Activated CD8-positive, alpha-beta memory T cell treated with anti-CD3 and anti-CD28 coated beads for 36 hours (primary cell): ENCODE measurements around the gene TRDN. TPM values are rescaled to one million over a fixed set of nuclear protein-coding genes. Genes with fewer than 3 reads are reported as not detected.
"Not testable (repeated sequence)": the region's sequence is repeated elsewhere in the genome, so short reads cannot be mapped to it uniquely, and the experiment has no call there.

ENCODE experiments used
- CTCF ChIA-PET: fragments of 350-600 bp; sonication (Branson Sonifier 250); formaldehyde crosslinking; loops from one replicate; lab custom pipeline; 2021; ENCODE audit warnings: antibody characterized with exemption; lab: Charles Lee
- POLR2A ChIA-PET: fragments of 350-600 bp; sonication (Branson Sonifier 250); formaldehyde crosslinking; loops from one replicate; lab custom pipeline; 2021; ENCODE audit warnings: antibody characterized with exemption; lab: Charles Lee
- total RNA-seq, 2 experiments: library from RNA; stranded (reverse); gene quantifications; one replicate each; pipeline ENCODE4 v1.2.3, GENCODE V29; 2021

Gene TRDN
- total RNA-seq, 2 experiments from 2014 or later: not detected

DNA sequence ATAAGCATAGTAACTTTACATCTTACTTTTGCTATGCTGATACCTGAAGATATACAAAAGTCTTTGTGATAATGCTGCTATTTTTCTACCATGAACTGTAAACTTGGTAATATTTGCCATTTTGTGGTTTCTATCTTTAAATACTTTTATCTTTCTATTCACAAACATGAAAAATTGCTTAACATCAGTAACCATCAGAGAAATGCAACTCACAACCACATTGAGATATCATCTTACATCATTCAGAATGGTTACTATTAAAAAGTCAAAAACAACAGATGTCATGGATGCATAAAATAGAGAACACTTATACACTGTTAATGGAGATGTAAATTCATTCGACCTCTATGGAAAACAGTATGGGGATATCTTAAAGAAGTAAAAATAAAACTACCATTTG is 112.0 kb downstream of the TRDN start:
- POLR2A ChIA-PET: no interaction called here
- CTCF ChIA-PET: no interaction called here

DNA sequence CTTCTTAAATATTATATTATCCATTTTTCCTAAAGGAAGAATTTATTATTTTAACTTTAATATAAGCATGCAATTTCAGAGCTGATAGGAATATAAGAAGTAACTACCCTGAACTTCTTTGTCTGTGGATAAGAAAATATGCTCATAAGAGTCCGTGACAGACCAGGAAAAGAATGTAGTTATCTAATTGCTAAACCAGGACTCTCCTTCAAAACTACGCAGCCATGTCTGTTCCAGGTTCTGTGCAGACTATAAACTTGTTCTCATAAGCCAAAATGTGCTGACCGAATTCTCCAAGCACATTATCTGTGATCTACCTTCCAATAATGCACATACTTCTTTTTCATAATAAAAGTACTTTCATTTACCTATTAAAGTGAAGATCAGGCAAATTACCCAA is 116.5 kb downstream of the TRDN start:
- ChIA-PET CTCF (no interaction called here), POLR2A (no interaction called here)

DNA sequence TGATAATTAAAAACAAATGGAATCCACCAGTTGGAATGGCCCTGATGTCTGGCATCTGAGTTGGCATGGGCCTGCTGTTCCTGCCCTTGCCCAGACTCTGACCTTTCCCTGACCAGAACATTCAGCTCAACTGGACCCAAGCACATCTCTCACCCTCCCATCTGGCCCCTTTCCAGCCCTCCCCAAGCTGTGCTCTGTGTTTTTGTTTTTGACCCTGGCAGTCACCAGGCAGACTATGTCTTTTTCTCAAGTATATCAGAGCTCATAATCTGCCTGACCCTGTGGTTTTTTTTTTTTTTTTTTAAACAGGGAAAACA is 117.6 kb downstream of the TRDN start:
- CTCF ChIA-PET: no interaction called here
- POLR2A ChIA-PET: no interaction called here

DNA sequence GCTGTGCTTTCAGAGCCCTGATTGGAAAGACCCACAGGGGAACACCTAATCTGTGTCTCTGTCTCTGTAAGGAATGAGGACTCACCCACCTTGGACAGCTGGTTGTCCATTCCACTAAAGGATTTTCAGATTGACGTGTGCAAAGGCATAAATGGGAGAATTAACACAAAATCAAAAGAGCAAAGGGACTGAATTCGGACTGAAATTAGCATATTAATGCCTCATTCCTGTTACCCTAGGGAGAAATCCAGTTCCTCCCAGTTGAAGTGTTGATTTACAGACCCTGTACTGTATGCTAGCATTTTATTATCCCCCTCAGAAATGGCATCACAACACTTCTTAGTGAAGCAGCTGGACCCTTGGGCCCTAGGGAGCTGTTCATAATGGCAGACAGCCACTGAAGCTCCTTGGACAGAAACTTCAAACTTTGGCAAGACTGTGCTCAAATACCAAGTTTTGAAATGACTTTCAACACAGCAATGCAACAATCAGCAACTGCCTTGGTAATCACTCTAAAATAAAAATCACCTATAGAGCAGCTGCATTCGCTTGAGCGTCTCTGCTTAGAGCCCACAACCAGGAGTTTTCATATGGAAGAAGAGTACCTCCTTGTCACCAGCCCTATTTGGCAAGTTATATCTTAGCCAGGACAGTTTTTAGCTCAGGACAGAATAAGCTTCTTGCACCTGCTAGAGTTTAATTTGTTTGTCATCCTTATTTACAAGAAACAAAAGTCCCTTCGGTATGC is 118.1 kb downstream of the TRDN start:
- CTCF ChIA-PET: no interaction called here
- POLR2A ChIA-PET: no interaction called here

DNA sequence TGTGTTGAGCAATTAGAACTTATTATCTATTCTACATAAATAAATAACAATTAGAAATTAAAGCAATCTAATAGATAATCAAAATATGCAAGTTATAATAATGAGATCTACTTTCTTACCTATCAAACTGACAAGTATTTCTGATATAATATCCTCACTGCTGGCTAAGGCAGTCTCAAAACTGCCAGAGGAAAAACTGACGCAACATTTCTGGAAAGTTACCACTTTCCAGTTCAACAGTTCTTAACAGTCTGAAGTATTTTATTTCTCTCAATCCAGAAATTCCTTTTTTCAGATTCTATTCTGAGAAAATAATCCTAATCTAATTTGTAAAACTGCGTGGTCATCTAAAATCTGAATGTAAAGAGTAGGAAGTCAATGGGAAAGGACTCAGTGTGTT is 121.0 kb downstream of the TRDN start:
- CTCF ChIA-PET: no interaction called here
- POLR2A ChIA-PET: no interaction called here

DNA sequence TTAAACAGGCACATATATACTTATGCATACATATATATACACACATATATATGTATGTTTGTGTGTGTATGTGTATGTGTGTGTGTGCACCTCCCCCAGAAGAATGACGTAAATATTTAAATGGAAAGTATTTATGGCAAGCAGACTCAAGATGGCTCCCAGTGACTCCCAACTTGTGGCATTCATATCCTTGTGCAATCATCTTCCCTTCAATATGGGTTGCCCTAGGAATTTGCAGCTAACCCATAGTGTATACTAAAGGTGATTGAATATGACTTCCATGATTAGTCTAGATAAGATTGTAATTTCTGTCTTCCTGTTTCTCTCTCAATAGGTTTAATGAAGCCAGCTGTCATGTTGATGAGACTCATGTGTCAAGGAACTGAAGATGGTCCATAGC is 127.6 kb downstream of the TRDN start:
- POLR2A ChIA-PET: no interaction called here
- CTCF ChIA-PET: no interaction called here

DNA sequence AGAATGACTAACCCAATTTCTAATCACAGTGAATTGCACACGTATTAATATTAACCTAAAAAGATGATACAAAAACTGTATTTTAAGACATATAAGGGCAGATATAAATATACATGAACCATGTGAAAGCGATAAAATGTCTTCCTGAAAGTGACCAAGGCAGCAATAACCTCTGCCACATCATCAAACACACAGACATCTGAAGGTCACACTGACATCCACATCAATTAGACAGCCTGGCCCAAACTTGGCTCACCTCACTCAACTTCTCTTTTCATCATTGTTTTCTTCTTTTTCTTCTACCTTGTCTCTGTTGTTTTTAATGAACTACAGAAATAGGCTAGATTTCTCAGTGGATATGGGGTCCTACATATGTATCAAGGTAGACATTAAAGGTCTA is 128.5 kb downstream of the TRDN start:
- POLR2A ChIA-PET: no interaction called here
- CTCF ChIA-PET: no interaction called here

DNA sequence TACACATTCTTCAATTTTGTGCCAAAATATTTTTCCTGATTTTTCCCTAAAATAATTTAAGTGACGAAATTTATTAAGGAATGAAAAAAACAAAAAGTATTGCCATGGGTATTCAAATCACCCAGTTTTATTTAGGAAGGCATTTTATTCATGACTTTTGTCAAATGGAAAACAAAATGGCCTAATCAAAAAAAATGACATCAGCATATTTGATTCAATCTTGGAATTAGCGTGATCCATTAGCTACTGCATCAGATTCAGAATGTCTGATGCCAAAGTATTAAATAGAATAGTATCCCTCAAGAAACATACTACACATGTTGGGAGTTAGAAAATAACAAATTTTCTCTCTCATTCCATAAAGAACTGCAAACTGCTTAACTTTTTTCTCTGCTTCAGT is 129.2 kb downstream of the TRDN start:
- ChIA-PET POLR2A (no interaction called here), CTCF (no interaction called here)

DNA sequence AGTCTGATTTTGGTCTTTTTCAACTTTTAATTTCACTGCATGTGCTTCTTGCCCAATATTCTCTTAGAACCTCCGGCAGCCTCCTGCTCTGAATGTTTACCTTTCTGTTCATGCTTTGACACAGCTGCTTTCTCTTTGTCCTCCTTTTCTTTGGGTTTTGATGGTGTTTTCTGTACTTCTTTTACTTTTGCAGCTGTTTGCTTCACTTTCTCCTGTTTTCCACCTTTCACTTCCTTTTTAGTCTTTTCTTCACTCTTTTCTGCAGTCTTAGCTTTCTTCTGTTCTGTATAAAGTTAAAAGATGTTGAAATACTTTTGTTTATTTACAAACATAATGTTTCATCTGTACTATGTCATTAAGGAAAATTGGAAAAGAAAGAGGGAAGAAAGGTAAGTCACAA is 133.1 kb downstream of the TRDN start:
- ChIA-PET POLR2A (no interaction called here), CTCF (no interaction called here)

DNA sequence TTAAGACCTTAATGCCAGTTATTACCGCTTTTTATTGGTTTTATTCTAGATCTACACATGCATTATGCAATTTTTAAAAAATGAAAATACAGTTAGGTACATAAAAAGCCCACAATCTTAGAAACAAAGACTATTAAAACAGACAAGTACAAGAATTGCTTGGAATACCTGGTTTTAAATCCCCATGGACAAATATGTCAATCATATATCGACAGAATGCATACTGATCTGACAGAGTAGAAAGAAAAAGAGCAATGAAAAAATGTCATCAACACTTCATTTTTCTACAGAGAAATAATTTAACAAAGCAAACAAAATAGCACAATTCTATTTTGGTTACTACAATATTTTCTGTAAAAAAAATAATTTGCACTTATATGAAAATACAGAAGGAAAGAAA is 139.7 kb downstream of the TRDN start:
- POLR2A ChIA-PET: no interaction called here
- CTCF ChIA-PET: no interaction called here

DNA sequence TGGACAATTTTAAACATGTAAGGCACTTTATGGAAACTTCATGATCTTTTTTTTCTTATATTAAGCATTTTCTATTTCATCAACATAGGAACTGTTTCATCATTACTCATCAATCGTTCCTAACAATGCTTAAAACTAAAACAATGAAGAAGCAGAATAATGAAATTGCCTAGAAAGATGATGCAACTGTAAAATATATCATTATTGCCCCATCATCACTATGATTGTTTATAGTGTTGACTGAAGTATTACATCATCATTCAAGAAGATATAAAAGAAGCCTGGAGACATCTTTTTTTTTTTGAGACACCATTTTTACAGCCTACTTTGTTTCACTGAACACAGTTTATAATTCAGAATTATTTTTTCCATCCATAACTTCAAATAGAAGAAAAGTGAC is 147.2 kb downstream of the TRDN start:
- CTCF ChIA-PET: no interaction called here

DNA sequence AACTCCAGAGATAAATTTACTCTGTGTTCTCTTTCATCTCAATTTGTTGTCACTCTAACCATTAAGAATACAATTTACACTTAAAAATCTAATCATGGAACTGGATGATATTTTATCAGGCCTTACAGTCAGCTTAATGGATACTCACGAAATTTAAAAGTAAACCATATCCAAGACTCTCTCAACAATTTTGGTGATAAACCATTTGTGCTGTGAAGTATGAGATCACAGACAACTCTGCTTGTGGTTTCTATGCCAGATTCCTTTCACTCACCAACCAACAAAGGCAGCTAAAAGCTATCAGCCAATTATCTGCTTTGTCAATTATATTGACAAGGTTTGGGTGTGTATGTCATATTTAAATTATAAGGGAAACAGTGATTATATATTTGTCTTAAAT is 155.8 kb downstream of the TRDN start:
- POLR2A ChIA-PET: no interaction called here
- CTCF ChIA-PET: interaction anchor here (0.7 kb wide), 1 partner anchor 97 kb away, joined by 3 read pairs; no protein-coding TSS in a partner anchor

More for the DNA sequence above, 147.2 kb downstream of the TRDN start:
- POLR2A ChIA-PET: no interaction called here

DNA sequence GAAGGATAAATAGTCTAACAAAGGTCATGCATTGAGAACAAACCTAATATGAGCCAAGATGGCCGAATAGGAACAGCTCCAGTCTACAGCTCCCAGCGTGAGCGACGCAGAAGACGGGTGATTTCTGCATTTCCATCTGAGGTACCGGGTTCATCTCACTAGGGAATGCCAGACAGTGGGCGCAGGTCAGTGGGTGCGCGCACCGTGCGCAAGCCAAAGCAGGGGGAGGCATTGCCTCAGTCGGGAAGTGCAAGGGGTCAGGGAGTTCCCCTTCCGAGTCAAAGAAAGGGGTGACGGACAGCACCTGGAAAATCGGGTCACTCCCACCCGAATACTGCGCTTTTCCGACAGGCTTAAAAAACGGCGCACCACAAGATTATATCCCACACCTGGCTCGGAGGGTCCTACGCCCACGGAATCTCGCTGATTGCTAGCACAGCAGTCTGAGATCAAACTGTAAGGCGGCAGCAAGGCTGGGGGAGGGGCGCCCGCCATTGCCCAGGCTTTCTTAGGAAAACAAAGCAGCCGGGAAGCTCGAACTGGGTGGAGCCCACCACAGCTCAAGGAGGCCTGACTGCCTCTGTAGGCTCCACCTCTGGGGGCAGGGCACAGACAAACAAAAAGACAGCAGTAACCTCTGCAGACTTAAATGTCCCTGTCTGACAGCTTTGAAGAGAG is 164.6 kb downstream of the TRDN start:
- POLR2A ChIA-PET, CTCF ChIA-PET: not testable (repeated sequence)

DNA sequence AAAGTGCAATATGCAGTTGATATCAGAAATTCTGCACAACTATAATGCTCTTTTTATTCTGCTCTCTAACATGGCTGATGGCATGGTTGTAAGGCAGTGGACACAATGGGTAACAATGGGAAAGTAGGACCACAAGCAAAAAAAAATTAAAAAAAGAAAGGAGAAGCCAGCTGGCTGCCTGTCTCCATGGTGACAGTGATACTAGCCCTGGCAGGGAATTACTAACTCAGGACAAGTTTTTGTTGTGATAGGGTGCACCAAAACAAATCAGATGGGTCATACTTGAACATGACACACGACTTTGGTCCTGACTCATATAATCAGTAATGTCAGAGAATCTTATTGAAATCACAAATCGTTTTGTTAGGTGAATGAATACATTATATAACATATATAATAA is 169.4 kb downstream of the TRDN start:
- ChIA-PET POLR2A (no interaction called here), CTCF (no interaction called here)

DNA sequence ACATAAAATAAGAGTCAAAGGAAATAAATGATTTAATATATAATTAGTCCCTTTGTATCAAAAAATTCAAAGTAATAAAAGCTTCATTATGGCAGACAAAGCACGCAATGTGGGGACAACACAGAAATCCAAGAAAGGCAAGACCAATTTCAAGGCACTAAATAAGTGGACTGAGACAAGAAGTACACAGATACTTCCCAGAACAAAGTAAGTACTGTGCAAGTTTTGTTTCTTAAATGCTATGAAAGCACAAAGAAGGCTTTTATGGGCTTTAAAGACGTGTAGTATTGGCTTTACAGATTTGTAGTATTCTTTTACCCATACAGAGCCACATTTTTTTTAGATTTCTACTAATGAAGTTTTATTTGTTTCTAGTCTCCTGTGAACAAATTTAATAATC is 174.6 kb downstream of the TRDN start:
- POLR2A ChIA-PET: no interaction called here
- CTCF ChIA-PET: no interaction called here

DNA sequence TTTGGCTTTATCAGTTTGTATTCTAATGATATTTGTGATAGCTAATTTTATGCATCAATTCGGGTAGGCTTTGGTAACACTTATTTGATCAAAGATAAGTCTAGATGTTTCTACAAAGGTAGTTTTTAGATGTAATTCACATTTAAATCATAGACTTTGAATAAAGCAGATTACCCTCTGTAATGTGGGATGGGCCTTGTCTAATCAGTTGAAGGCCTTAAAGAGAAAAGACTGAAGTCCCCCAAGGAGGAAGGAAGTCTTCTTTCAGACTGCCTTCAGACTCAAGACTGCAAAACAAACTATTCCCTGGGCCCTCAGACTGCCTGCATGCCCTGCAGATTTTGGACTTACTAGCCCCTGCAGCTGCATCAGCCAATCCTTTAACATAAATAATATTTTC is 178.5 kb downstream of the TRDN start:
- CTCF ChIA-PET: no interaction called here
- POLR2A ChIA-PET: no interaction called here

DNA sequence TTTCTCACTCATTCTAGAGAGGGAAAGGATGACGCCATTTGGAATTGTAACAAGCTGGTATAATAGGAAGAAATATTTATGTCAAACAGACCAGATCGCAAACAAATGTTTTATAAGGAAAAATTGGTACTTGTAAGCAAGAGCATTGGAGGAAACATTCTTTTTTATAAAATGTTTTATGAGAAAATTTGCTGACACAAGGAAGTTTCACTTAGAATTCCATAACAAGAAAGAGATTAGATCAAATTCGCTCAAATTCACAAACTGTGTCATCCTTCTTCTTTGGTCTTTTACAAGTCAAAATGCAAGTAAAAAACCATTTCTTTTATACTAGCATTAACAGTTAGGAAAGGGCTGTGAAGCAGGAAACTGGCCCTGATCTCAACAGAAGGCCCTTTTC is 179.9 kb downstream of the TRDN start:
- ChIA-PET POLR2A (no interaction called here), CTCF (interaction anchor here (1.1 kb wide), 1 partner anchor 22 kb away, joined by 3 read pairs; no protein-coding TSS in a partner anchor)

DNA sequence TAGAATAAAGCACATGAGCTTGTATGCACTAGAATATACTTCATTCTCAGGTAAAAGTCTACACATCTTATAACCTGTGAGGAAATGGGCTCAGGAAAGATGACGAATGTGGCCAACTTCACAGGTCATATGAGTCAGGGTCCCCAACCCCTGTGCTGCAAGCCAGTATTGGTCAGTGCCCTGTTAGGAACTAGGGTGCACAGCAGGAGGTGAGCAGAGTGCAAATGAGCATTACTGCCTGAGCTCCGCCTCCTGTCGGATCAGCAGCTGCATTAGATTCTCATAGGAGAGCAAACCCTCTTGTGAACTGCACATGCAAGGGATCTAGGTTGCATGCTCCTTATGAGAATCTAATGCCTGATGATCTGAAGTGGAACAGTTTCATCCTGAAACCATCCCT is 182.3 kb downstream of the TRDN start:
- CTCF ChIA-PET: no interaction called here

DNA sequence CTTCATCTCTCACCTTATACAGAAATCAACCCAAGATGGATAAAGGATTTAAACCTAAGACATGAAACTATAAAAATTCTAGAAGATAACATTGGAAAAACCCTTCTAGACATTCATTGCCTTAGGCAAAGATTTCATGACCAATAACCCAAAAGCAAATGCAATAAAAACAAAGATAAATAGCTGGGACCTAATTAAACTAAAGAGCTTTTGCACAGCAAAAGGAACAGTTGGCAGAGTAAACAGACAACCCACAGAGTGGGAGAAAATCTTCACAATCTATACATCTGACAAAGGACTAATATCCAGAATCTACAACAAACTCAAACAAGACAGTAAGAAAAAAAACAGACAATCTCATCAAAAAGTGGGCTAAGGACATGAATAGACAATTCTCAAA is 183.7 kb downstream of the TRDN start:
- CTCF ChIA-PET, POLR2A ChIA-PET: not testable (repeated sequence)

More for the DNA sequence above, 182.3 kb downstream of the TRDN start:
- POLR2A ChIA-PET: no interaction called here

DNA sequence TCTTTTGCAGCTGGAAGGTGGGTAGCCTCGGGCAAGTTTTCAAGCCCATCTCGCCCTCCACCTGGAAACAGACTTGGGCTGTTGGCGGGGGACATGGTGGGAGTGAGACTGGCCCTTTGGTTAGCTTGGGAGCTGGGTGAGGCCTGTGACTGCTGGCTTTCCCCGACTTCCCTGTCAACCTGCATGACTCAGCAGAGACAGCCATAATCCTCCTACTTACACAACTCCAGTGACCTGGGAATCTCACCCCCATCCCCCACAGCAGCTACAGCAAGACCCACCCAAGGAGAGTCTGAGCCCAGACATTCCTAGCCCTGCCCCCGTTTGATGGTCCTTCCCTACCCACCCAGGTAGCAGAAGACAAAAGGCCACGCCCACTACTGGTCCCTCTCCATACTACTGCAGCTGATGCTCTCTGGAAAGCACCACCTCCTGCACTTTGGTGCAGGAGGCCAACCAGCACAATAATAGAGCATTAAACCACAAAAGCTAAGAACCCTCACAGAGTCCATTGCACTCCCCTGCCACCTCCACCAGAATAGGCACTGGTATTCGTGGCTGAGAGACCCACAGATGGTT is 188.4 kb downstream of the TRDN start:
- CTCF ChIA-PET: no interaction called here
- POLR2A ChIA-PET: no interaction called here

DNA sequence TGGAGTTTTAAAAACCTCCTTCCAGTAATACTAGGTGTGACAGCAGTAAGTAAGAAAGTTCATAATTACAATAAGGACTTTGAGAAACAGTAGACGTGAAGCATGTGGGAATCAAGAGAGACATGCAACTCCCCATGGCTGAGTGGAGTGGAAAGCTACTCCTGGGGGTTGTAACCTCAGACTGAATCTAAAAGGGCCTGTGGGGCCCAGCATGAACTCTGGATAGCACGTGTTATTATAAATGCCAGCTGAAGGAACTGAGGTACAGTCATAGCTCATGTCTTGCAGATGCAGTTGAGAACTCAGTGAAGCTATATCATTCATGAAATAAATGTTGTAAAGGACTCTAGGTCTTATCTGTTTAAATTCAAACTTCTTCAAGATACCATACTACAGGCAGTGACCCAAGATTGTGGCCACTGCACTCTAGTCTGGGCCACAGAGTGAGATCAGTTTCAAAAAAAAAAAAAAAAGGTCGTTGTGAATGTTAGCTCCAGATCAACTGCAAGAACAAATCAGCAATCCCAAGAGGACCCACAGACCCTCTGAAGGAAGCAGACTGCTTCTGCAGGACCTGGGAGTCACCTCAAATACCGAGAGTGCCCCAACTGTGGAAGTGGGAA is 189.3 kb downstream of the TRDN start:
- CTCF ChIA-PET: no interaction called here
- POLR2A ChIA-PET: no interaction called here
